ENCODE data around the gene SNX21. TPM values are rescaled to one million over a fixed set of nuclear protein-coding genes. Genes with fewer than 3 reads are reported as not detected.
"Not testable (repeated sequence)": the region's sequence is repeated elsewhere in the genome, so short reads cannot be mapped to it uniquely, and the experiment has no call there.

Gene SNX21
- total RNA-seq, 4 donors from 2014 or later: 45.9 to 76.3 (median 59.7) TPM

GRCh38 chr20:45826381-45827019, 7.1 kb upstream of the SNX21 start:
- 40% methylated on average over 2 of the region's 6 CpGs; no CpG with 5 or more reads in 1 of the 2 donors for WGBS, 2 donors (ENCODE audit: low coverage in 1 of 2)
- H3K9me3 ChIP-seq: no peaks in the 10 kb centered on the region
- H3K27ac ChIP-seq: peak overlapping the region in 3 of 4 donors; percentile 65 to 68 (median 66)
- no peaks in the 10 kb centered on the region for H3K36me3 ChIP-seq
- H3K4me1 ChIP-seq: peaks cover 0 to 63% (median 14%) of the 10 kb centered on the region in 3 donors
- peak; percentile 52 for ATAC-seq
- peaks cover 11% of the 10 kb centered on the region for H3K27me3 ChIP-seq
- TF ChIP-seq POLR2A (IDR thresholded peaks at IDR 0.05): no peak
- no peak for TF ChIP-seq EP300 (IDR thresholded peaks at IDR 0.05)
- TF ChIP-seq POLR2AphosphoS5 (IDR thresholded peaks at IDR 0.05): no peak
- H3K4me3 ChIP-seq: no peak overlapping the region

- no peaks in the 10 kb centered on the region for H3K36me3 ChIP-seq
- H3K4me1 ChIP-seq: peaks cover 0 to 67% (median 14%) of the 10 kb centered on the region in 3 donors
- no peak for TF ChIP-seq POLR2AphosphoS5 (IDR thresholded peaks at IDR 0.05)
- no peak for TF ChIP-seq POLR2A (IDR thresholded peaks at IDR 0.05)
- TF ChIP-seq EP300 (IDR thresholded peaks at IDR 0.05): no peak
- TF ChIP-seq CTCF (IDR thresholded peaks at IDR 0.05): no peak
- peaks cover 11% of the 10 kb centered on the region for H3K27me3 ChIP-seq
- H3K27ac ChIP-seq: peak within 1 kb of the TSS in 3 of 4 donors; percentile 65 to 68 (median 66)
- no peak for ATAC-seq
- no peaks in the 10 kb centered on the region for H3K9me3 ChIP-seq
- 88% methylated on average over 4 of the region's 8 CpGs; no CpG with 5 or more reads in 1 of the 2 donors for WGBS, 2 donors (ENCODE audit: low coverage in 1 of 2)
- H3K4me3 ChIP-seq: no peak within 1 kb of the TSS
Measured at GRCh38 chr20:45827030-45827652, 6.5 kb upstream of the SNX21 start, which contains the start of gene TNNC2. TNNC2 (minus strand) TSS chr20:45827312; CDS start chr20:45827248, 64 bp downstream.

- no peak overlapping the region for H3K4me3 ChIP-seq
- TF ChIP-seq POLR2A (IDR thresholded peaks at IDR 0.05) (no peak), POLR2AphosphoS5 (IDR thresholded peaks at IDR 0.05) (no peak), EP300 (IDR thresholded peaks at IDR 0.05) (no peak), CTCF (IDR thresholded peaks at IDR 0.05) (no peak)
- H3K36me3 ChIP-seq: no peaks in the 10 kb centered on the region
- peaks cover 10% of the 10 kb centered on the region for H3K27me3 ChIP-seq
- peak overlapping the region in 3 of 4 donors; percentile 65 to 68 (median 66) for H3K27ac ChIP-seq
- H3K9me3 ChIP-seq: no peaks in the 10 kb centered on the region
- 85 to 90% methylated on average over 2 to 5 of the region's 6 CpGs for WGBS, 2 donors (ENCODE audit: low coverage in 1 of 2)
- H3K4me1 ChIP-seq: peaks cover 2 to 67% (median 19%) of the 10 kb centered on the region in 3 donors
- no peak for ATAC-seq
Measured at GRCh38 chr20:45827712-45828111, 5.9 kb upstream of the SNX21 start.

- Histone ChIP-seq H3K9me3 (no peaks in the 10 kb centered on the region), H3K4me1 (peaks cover 5 to 64% (median 24%) of the 10 kb centered on the region in 3 donors), H3K36me3 (no peaks in the 10 kb centered on the region), H3K27me3 (peaks cover 1% of the 10 kb centered on the region), H3K27ac (peak overlapping the region in 3 of 4 donors; percentile 55 to 59 (median 58)), H3K4me3 (no peak overlapping the region)
- WGBS, 2 donors (ENCODE audit: low coverage in 1 of 2): 50 to 51% methylated on average over 1 to 2 of the region's 2 CpGs
- TF ChIP-seq POLR2A (IDR thresholded peaks at IDR 0.05) (no peak), EP300 (IDR thresholded peaks at IDR 0.05) (no peak), POLR2AphosphoS5 (IDR thresholded peaks at IDR 0.05) (no peak), CTCF (IDR thresholded peaks at IDR 0.05) (no peak)
- no peak for ATAC-seq
Measured at GRCh38 chr20:45828589-45828988, 5.0 kb upstream of the SNX21 start.

GRCh38 chr20:45829673-45830106, 3.9 kb upstream of the SNX21 start:
- H3K36me3 ChIP-seq, H3K27me3 ChIP-seq, H3K9me3 ChIP-seq, H3K4me3 ChIP-seq, ATAC-seq: not testable (repeated sequence)
- peaks cover 5 to 58% (median 23%) of the 10 kb centered on the region in 3 donors for H3K4me1 ChIP-seq
- WGBS, 2 donors (ENCODE audit: low coverage in 1 of 2): no CpG with 5 or more reads among the region's 4 CpGs
- H3K27ac ChIP-seq: peak overlapping the region in 2 of 4 donors; percentile 58 to 59
